GM23338 (cell line): Measurements from ENCODE around the gene PROP1. TPM values are rescaled to one million over a fixed set of nuclear protein-coding genes. Genes with fewer than 3 reads are reported as not detected.
"Not testable (repeated sequence)": the region's sequence is repeated elsewhere in the genome, so short reads cannot be mapped to it uniquely, and the experiment has no call there.

Experiments
- ATAC-seq: fragments of 200-7000 bp; cut with Tn5 transposase; 3 replicates; pipeline ENCODE4 v1.9.1; 2020
- DNase-seq: peaks from one replicate; pipeline ENCODE4 v3.0.0-alpha.2; 2015; ENCODE audit warnings: low spot score
- H2AFZ ChIP-seq: fragments of 200-600 bp; sonication (generic); 2 replicates; pipeline ENCODE4 v1.8.0; 2016; ENCODE audit warnings: antibody characterized with exemption, mild to moderate bottlenecking, moderate library complexity
- H3F3A ChIP-seq: fragments of 200-600 bp; sonication (generic); replicated peaks from 2 replicates; pipeline ENCODE4 v1.8.0; 2017; ENCODE audit warnings: antibody characterized with exemption, mixed run types, low read depth
- H3K27ac ChIP-seq: fragments of 200-600 bp; sonication (generic); 2 replicates; pipeline ENCODE4 v1.6.1; 2016; ENCODE audit warnings: low read depth
- H3K27me3 ChIP-seq: fragments of 200-600 bp; sonication (generic); 2 replicates; pipeline ENCODE4 v1.8.0; 2016; ENCODE audit warnings: mild to moderate bottlenecking, mixed run types, moderate library complexity; ENCODE audit not compliant: insufficient read depth
- H3K36me3 ChIP-seq: fragments of 200-600 bp; sonication (generic); 2 replicates; pipeline ENCODE4 v1.8.0; 2016; ENCODE audit warnings: mild to moderate bottlenecking; ENCODE audit not compliant: insufficient read depth
- H3K4me1 ChIP-seq: fragments of 200-600 bp; sonication (generic); 2 replicates; pipeline ENCODE4 v1.8.0; 2016; ENCODE audit warnings: mild to moderate bottlenecking, moderate library complexity; ENCODE audit not compliant: insufficient read depth
- H3K4me2 ChIP-seq: fragments of 200-600 bp; sonication (generic); 2 replicates; pipeline ENCODE4 v1.7.1; 2017; ENCODE audit warnings: mixed run types
- H3K4me3 ChIP-seq: fragments of 200-600 bp; sonication (generic); 2 replicates; pipeline ENCODE4 v1.6.1; 2016; ENCODE audit warnings: mixed run types
- H3K79me2 ChIP-seq: fragments of 200-600 bp; sonication (generic); replicated peaks from 2 replicates; pipeline ENCODE4 v1.8.0; 2017; ENCODE audit warnings: mild to moderate bottlenecking; ENCODE audit not compliant: insufficient read depth
- H3K9me2 ChIP-seq: fragments of 200-600 bp; sonication (generic); 2 replicates; pipeline ENCODE4 v1.8.0; 2017; ENCODE audit not compliant: insufficient read depth
- H4K20me1 ChIP-seq: fragments of 200-600 bp; sonication (generic); replicated peaks from 2 replicates; pipeline ENCODE4 v1.8.0; 2017; ENCODE audit warnings: mild to moderate bottlenecking; ENCODE audit not compliant: insufficient read depth
- H3K27ac Mint-ChIP-seq: 2 replicates; pipeline ENCODE4 v1.8.0; 2020; ENCODE audit warnings: inconsistent platforms, mild to moderate bottlenecking, moderate library complexity, mixed read lengths
- H3K27me3 Mint-ChIP-seq: 3 replicates; pipeline ENCODE4 v1.8.0; 2022; ENCODE audit warnings: low read depth, mild to moderate bottlenecking, moderate library complexity, mixed read lengths, inconsistent platforms; ENCODE audit not compliant: insufficient read depth, poor library complexity
- H3K36me3 Mint-ChIP-seq: 3 replicates; pipeline ENCODE4 v1.8.0; 2021; ENCODE audit warnings: low read depth, mild to moderate bottlenecking, inconsistent platforms, moderate library complexity, mixed read lengths
- H3K4me1 Mint-ChIP-seq: 3 replicates; pipeline ENCODE4 v1.8.0; 2020; ENCODE audit warnings: mild to moderate bottlenecking, inconsistent platforms, mixed read lengths
- H3K4me3 Mint-ChIP-seq: 3 replicates; pipeline ENCODE4 v1.8.0; 2021; ENCODE audit warnings: moderate library complexity, mild to moderate bottlenecking, inconsistent platforms, mixed read lengths
- H3K9me3 Mint-ChIP-seq: 3 replicates; pipeline ENCODE4 v1.8.0; 2020; ENCODE audit warnings: moderate library complexity, mild to moderate bottlenecking, inconsistent platforms, mixed read lengths
- CREB1 ChIP-seq: fragments of 250-450 bp; sonication (Bioruptor Pico); IDR thresholded peaks from 2 replicates; pipeline ENCODE4 v1.5.0; 2020; ENCODE audit warnings: low read depth, mild to moderate bottlenecking, moderate library complexity
- CTCF ChIP-seq, 2 experiments: fragments of 200-600 bp in 1 of 2; sonication (generic) in 1 of 2; conservative IDR thresholded peaks; 2 replicates each; pipeline versions ENCODE4 v1.5.1 to v1.6.1; 2016 to 2017; ENCODE audit warnings: antibody characterized with exemption in 2 of 2, low read depth in 2 of 2, mild to moderate bottlenecking in 2 of 2, moderate library complexity in 1 of 2
- ETS1 ChIP-seq: IDR thresholded peaks from 2 replicates; pipeline ENCODE4 v1.6.1; 2016; ENCODE audit warnings: antibody characterized with exemption
- EZH2 ChIP-seq: fragments of 200-600 bp; sonication (generic); IDR thresholded peaks from one replicate; pipeline ENCODE4 v1.8.0; 2017; ENCODE audit warnings: antibody characterized with exemption, mild to moderate bottlenecking, low read depth; ENCODE audit not compliant: unreplicated experiment
- JUNB ChIP-seq: IDR thresholded peaks from one replicate; pipeline ENCODE4 v1.6.1; 2016; ENCODE audit warnings: antibody characterized with exemption; ENCODE audit not compliant: unreplicated experiment
- NANOG ChIP-seq: IDR thresholded peaks from 2 replicates; pipeline ENCODE4 v1.6.1; 2016; ENCODE audit warnings: antibody characterized with exemption, borderline replicate concordance
- POLR2AphosphoS5 ChIP-seq: IDR thresholded peaks from 2 replicates; pipeline ENCODE4 v1.6.1; 2016; ENCODE audit warnings: antibody characterized with exemption, low read depth
- STAT1 ChIP-seq: IDR thresholded peaks from one replicate; pipeline ENCODE4 v1.6.1; 2016; ENCODE audit warnings: antibody characterized with exemption; ENCODE audit not compliant: unreplicated experiment
- ZNF114 ChIP-seq: fragments of 250-450 bp; sonication (Bioruptor Pico); IDR thresholded peaks from 2 replicates; pipeline ENCODE4 v1.5.0; 2020; ENCODE audit warnings: mild to moderate bottlenecking, moderate library complexity
- polyA plus RNA-seq: library from polyadenylated mRNA; unstranded; fragments of >200 nt; fragmentation: Nextera tagmentation; extraction: Ambion mirVana; gene quantifications from 2 replicates; pipeline ENCODE4 v1.2.1, GENCODE V29; 2016
- total RNA-seq: library from RNA; depleted of rRNA; stranded (reverse); fragments of >200 nt; shearing (Covaris generic); gene quantifications from 2 replicates; pipeline ENCODE4 v1.2.3, GENCODE V29; 2014

The PROP1 gene
- total and polyA plus RNA-seq, 2 experiments from 2014 or later, result not detected

GRCh38 chr5:177957241-177957640 is 38.8 kb downstream of the PROP1 start:
- Histone ChIP-seq H3K36me3 (no peaks in the 10 kb centered on the region), H3K79me2 (no peaks in the 10 kb centered on the region), H3F3A (no peaks in the 10 kb centered on the region), H3K27me3 (no peaks in the 10 kb centered on the region), H3K27ac (no peak overlapping the region), H3K9me2 (no peaks in the 10 kb centered on the region), H3K4me1 (peaks cover 2% of the 10 kb centered on the region; the same call in 1 of the 2 replicates), H4K20me1 (no peaks in the 10 kb centered on the region), H2AFZ (no peak overlapping the region), H3K4me2 (no peak overlapping the region), H3K4me3 (no peak overlapping the region)
- H3K9me3 Mint-ChIP-seq, result peaks cover 11% of the 10 kb centered on the region
- DNase-seq (no peak), ATAC-seq (no peak)
- H3K27ac Mint-ChIP-seq, result no peak overlapping the region
- H3K4me1 Mint-ChIP-seq, result peaks cover 19% of the 10 kb centered on the region
- peaks cover 15% of the 10 kb centered on the region for H3K27me3 Mint-ChIP-seq
- H3K36me3 Mint-ChIP-seq, result peaks cover 24% of the 10 kb centered on the region
- TF ChIP-seq NANOG (no peak), CTCF (conservative IDR thresholded peaks at IDR 0.05; ENCODE audit: low read depth in 2 of 2) (no peak), STAT1 (no peak), CREB1 (CRISPR knock-in tag) (no peak), POLR2AphosphoS5 (no peak), EZH2 (no peak), JUNB (no peak), ETS1 (no peak), ZNF114 (no peak)
- H3K4me3 Mint-ChIP-seq, result no peak overlapping the region

- not testable (repeated sequence) for H3K36me3 ChIP-seq, H3K4me3 Mint-ChIP-seq, H4K20me1 ChIP-seq, DNase-seq, H3K36me3 Mint-ChIP-seq, H2AFZ ChIP-seq, H3F3A ChIP-seq, ATAC-seq, H3K9me2 ChIP-seq, H3K27me3 Mint-ChIP-seq, H3K4me3 ChIP-seq, H3K27me3 ChIP-seq, H3K9me3 Mint-ChIP-seq, H3K79me2 ChIP-seq, H3K4me2 ChIP-seq, H3K27ac ChIP-seq, H3K4me1 ChIP-seq, H3K4me1 Mint-ChIP-seq, H3K27ac Mint-ChIP-seq
Measured at GRCh38 chr5:177953101-177953500, 42.9 kb downstream of the PROP1 start.

- H3K4me1 Mint-ChIP-seq, H3K36me3 Mint-ChIP-seq, H3K27ac Mint-ChIP-seq, H2AFZ ChIP-seq, DNase-seq, H3K4me3 ChIP-seq, H3K79me2 ChIP-seq, H3K4me1 ChIP-seq, H3K9me3 Mint-ChIP-seq, H3K27me3 Mint-ChIP-seq, H3F3A ChIP-seq, H4K20me1 ChIP-seq, H3K27me3 ChIP-seq, H3K4me2 ChIP-seq, H3K4me3 Mint-ChIP-seq, H3K27ac ChIP-seq, H3K9me2 ChIP-seq, H3K36me3 ChIP-seq: not testable (repeated sequence)
- ATAC-seq, result peak; percentile 73
Measured at GRCh38 chr5:177949656-177950055, 46.4 kb downstream of the PROP1 start.

GRCh38 chr5:177949065-177949464 is 47.0 kb downstream of the PROP1 start:
- H2AFZ ChIP-seq, H3K4me3 Mint-ChIP-seq, H3K4me1 ChIP-seq, H3K4me3 ChIP-seq, ATAC-seq, H3K27me3 Mint-ChIP-seq, H3F3A ChIP-seq, H3K9me2 ChIP-seq, H3K36me3 Mint-ChIP-seq, DNase-seq, H4K20me1 ChIP-seq, H3K27ac ChIP-seq, H3K9me3 Mint-ChIP-seq, H3K27me3 ChIP-seq, H3K79me2 ChIP-seq, H3K4me2 ChIP-seq, H3K36me3 ChIP-seq, H3K4me1 Mint-ChIP-seq, H3K27ac Mint-ChIP-seq: not testable (repeated sequence)

- H3K27me3 Mint-ChIP-seq, H3F3A ChIP-seq, H3K4me3 ChIP-seq, H3K4me3 Mint-ChIP-seq, H3K9me2 ChIP-seq, ATAC-seq, H3K9me3 Mint-ChIP-seq, H2AFZ ChIP-seq, H4K20me1 ChIP-seq, DNase-seq, H3K79me2 ChIP-seq, H3K27me3 ChIP-seq, H3K36me3 ChIP-seq, H3K4me1 ChIP-seq, H3K4me2 ChIP-seq, H3K4me1 Mint-ChIP-seq, H3K27ac ChIP-seq, H3K27ac Mint-ChIP-seq, H3K36me3 Mint-ChIP-seq: not testable (repeated sequence)
Measured at GRCh38 chr5:177947912-177948311, 48.1 kb downstream of the PROP1 start.
